Neuronal stem cell (in vitro differentiated cells): Measurements from ENCODE around the gene DEAF1.

ENCODE experiments used
- DNase-seq: peaks from one replicate; pipeline ENCODE4 v3.0.0-alpha.2; 2013; ENCODE audit warnings: low spot score
- H2AFZ ChIP-seq: one replicate; pipeline ENCODE4 v1.6.1; 2013; ENCODE audit warnings: mild to moderate bottlenecking, low read length, inconsistent platforms
- H2AK5ac ChIP-seq: 2 replicates; pipeline ENCODE4 v1.6.1; 2013; ENCODE audit warnings: low read depth, mild to moderate bottlenecking, inconsistent platforms, low read length, moderate library complexity, mixed read lengths
- H2BK120ac ChIP-seq: 2 replicates; pipeline ENCODE4 v1.6.1; 2013; ENCODE audit warnings: low read depth, mild to moderate bottlenecking, inconsistent platforms, low read length, moderate library complexity, mixed read lengths
- H2BK12ac ChIP-seq: one replicate; pipeline ENCODE4 v1.6.1; 2013; ENCODE audit warnings: low read length, inconsistent platforms
- H2BK15ac ChIP-seq: 2 replicates; pipeline ENCODE4 v1.6.1; 2013; ENCODE audit warnings: mild to moderate bottlenecking, low read length, inconsistent platforms, mixed read lengths
- H2BK5ac ChIP-seq: one replicate; pipeline ENCODE4 v1.6.1; 2013; ENCODE audit warnings: inconsistent platforms, mild to moderate bottlenecking, low read length, moderate library complexity
- H3K14ac ChIP-seq: one replicate; pipeline ENCODE4 v1.6.1; 2013; ENCODE audit warnings: low read length, inconsistent platforms
- H3K18ac ChIP-seq: 2 replicates; pipeline ENCODE4 v1.6.1; 2013; ENCODE audit warnings: low read length, inconsistent platforms
- H3K23ac ChIP-seq: 2 replicates; pipeline ENCODE4 v1.6.1; 2013; ENCODE audit warnings: low read depth, mild to moderate bottlenecking, mixed read lengths, low read length, inconsistent platforms; ENCODE audit not compliant: poor library complexity
- H3K27ac ChIP-seq: replicated peaks from 3 replicates; pipeline ENCODE4 v1.5.1; 2013; ENCODE audit warnings: low read length, inconsistent platforms
- H3K27me3 ChIP-seq, 3 experiments: 2 replicates each; pipeline ENCODE4 v1.6.1; 2013; ENCODE audit warnings: low read length in 3 of 3, mild to moderate bottlenecking in 2 of 3, inconsistent platforms in 1 of 3, low read depth in 1 of 3, mixed read lengths in 1 of 3, moderate library complexity in 1 of 3; ENCODE audit not compliant: control insufficient read depth in 3 of 3, insufficient read depth in 3 of 3
- H3K36me3 ChIP-seq, 2 donors: replicated peaks in 1 of 2; 2 replicates each; pipeline ENCODE4 v1.6.1; 2013; ENCODE audit warnings: low read length in 2 of 2; ENCODE audit not compliant: control insufficient read depth in 2 of 2, insufficient read depth in 2 of 2
- H3K4ac ChIP-seq: 2 replicates; pipeline ENCODE4 v1.6.1; 2013; ENCODE audit warnings: inconsistent platforms, mild to moderate bottlenecking, low read length, moderate library complexity
- H3K4me1 ChIP-seq, 2 donors: 1 replicate in 1 of 2; 2 replicates in 1 of 2; pipeline ENCODE4 v1.6.1; 2013; ENCODE audit warnings: low read length in 2 of 2, low read depth in 1 of 2; ENCODE audit not compliant: control insufficient read depth in 2 of 2, insufficient read depth in 1 of 2
- H3K4me2 ChIP-seq: one replicate; pipeline ENCODE4 v1.6.1; 2013; ENCODE audit warnings: mild to moderate bottlenecking, low read length, inconsistent platforms; ENCODE audit not compliant: insufficient read depth, poor library complexity, severe bottlenecking
- H3K4me3 ChIP-seq, 2 donors: 2 replicates each; pipeline ENCODE4 v1.5.1; 2013; ENCODE audit warnings: low read length in 2 of 2, mild to moderate bottlenecking in 2 of 2, inconsistent platforms in 1 of 2, moderate library complexity in 1 of 2
- H3K79me1 ChIP-seq: one replicate; pipeline ENCODE4 v1.6.1; 2013; ENCODE audit warnings: low read depth, mild to moderate bottlenecking, inconsistent platforms, low read length, moderate library complexity
- H3K9ac ChIP-seq: one replicate; pipeline ENCODE4 v1.6.1; 2013; ENCODE audit warnings: mild to moderate bottlenecking, low read depth, low read length, inconsistent platforms; ENCODE audit not compliant: poor library complexity
- H3K9me3 ChIP-seq, 2 donors: replicated peaks in 1 of 2; 2 replicates each; pipeline versions ENCODE3 to v1.6.1; 2013; ENCODE audit warnings: low read length in 2 of 2, mild to moderate bottlenecking in 2 of 2, inconsistent platforms in 1 of 2, low read depth in 1 of 2, mixed read lengths in 1 of 2, moderate library complexity in 1 of 2; ENCODE audit not compliant: control insufficient read depth in 2 of 2, insufficient read depth in 1 of 2
- H4K8ac ChIP-seq: one replicate; pipeline ENCODE4 v1.6.1; 2013; ENCODE audit warnings: low read depth, mild to moderate bottlenecking, inconsistent platforms, low read length, moderate library complexity
- H4K91ac ChIP-seq: one replicate; pipeline ENCODE4 v1.6.1; 2013; ENCODE audit warnings: low read length, low read depth, mild to moderate bottlenecking, inconsistent platforms; ENCODE audit not compliant: poor library complexity
- WGBS, 2 donors: extraction: QIAGEN DNeasy Blood & Tissue Kit; methylation state at CpG; one replicate each; pipeline ENCODE4 v1.1.7; 2013; ENCODE audit warnings: missing lambda C conversion rate in 2 of 2, mixed read lengths in 1 of 2; ENCODE audit not compliant: insufficient read length in 2 of 2, insufficient replicate concordance in 1 of 2; ENCODE audit errors: extremely low coverage in 2 of 2; 5-methylcytosine and 5-hydroxymethylcytosine counted together

Gene DEAF1

DNA sequence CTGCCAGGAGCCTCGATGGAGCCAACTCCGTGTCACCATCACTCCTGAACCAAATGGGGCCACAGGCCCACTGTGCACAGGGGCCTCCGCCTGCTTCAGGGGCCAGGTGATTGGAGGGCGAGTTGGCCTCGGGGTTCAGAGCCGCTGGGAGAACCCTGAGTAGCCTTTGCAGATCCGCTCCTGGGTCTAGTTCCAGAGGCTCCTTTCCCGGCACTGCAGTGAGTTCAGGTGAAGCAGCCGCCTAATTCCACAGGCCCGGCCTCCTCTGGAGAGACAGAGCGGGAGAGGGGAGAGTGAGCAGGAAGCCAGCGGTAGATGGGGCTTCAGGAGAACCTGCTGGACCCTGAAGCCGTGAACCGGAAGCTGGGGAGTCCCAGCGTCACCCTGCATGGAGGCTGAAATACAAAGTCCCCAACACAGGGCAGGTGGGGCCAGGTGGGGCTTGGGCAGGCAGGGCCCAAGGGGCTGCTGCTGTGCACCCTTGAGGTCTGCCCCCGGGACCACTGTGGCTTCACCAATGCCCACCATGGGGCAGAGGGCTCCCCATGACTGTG lies 35.4 kb downstream of the DEAF1 start:
- H3K79me1 ChIP-seq, result peaks cover 6% of the 10 kb centered on the region
- H2BK12ac ChIP-seq, result no peak overlapping the region
- WGBS, 2 donors, result no CpG with 5 or more reads among the region's 16 CpGs
- H3K18ac ChIP-seq, result no peak overlapping the region
- peak overlapping the region; percentile 21 for H2AK5ac ChIP-seq
- H2BK120ac ChIP-seq, result peak overlapping the region; percentile 72
- no peak overlapping the region for H2BK15ac ChIP-seq
- no peaks in the 10 kb centered on the region for H3K9me3 ChIP-seq
- peaks cover 14 to 69% of the 10 kb centered on the region in 2 donors for H3K36me3 ChIP-seq
- no peak overlapping the region for H3K27ac ChIP-seq
- H2BK5ac ChIP-seq, result no peak overlapping the region
- no peak overlapping the region for H3K4me2 ChIP-seq
- no peak overlapping the region for H4K8ac ChIP-seq
- no peak overlapping the region for H4K91ac ChIP-seq
- peak overlapping the region in 1 of 2 donors; percentile 31 for H3K4me3 ChIP-seq
- DNase-seq, result no peak
- H3K27me3 ChIP-seq, result no peaks in the 10 kb centered on the region
- H2AFZ ChIP-seq, result no peak overlapping the region
- no peaks in the 10 kb centered on the region for H3K4me1 ChIP-seq
- no peak overlapping the region for H3K23ac ChIP-seq
- H3K4ac ChIP-seq, result no peak overlapping the region
- H3K14ac ChIP-seq, result no peak overlapping the region
- H3K9ac ChIP-seq, result no peak overlapping the region

- Histone ChIP-seq H4K91ac (no peak overlapping the region), H3K9me3 (no peaks in the 10 kb centered on the region), H2BK120ac (no peak overlapping the region), H3K18ac (no peak overlapping the region), H2BK5ac (no peak overlapping the region), H3K36me3 (peaks cover 11 to 71% of the 10 kb centered on the region in 2 donors), H3K4me2 (no peak overlapping the region), H2BK12ac (no peak overlapping the region), H3K79me1 (peaks cover 6% of the 10 kb centered on the region), H3K27me3 (no peaks in the 10 kb centered on the region), H3K4me1 (no peaks in the 10 kb centered on the region), H3K14ac (no peak overlapping the region), H3K4ac (no peak overlapping the region), H4K8ac (no peak overlapping the region), H3K4me3 (peak overlapping the region in 1 of 2 donors; percentile 60), H2BK15ac (no peak overlapping the region), H3K23ac (no peak overlapping the region), H2AK5ac (no peak overlapping the region), H3K9ac (peak overlapping the region; percentile 24), H2AFZ (no peak overlapping the region), H3K27ac (no peak overlapping the region)
- no CpG with 5 or more reads among the region's 14 CpGs for WGBS, 2 donors
- no peak for DNase-seq
These were observed 37.3 kb downstream of the DEAF1 start for GRCh38 chr11:657691-658126.

DNA sequence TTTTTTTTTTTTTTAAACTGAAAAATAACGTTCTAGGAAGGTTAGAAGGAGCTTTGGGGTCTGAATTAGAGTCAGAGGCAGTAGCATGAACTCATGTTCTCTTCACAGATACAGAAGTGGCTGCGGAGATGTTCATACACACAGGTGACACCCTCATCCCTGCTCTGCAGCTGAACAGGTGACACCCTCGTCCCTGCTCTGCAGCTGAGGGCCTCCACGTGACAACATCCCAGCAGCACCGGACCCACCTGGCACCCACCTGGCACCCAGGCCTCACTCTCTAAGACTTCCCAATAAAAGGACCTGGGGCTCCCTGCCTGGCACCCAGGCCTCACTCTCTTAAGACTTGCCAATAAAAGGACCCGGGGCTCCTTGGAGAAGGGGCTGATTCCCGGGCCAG lies 38.2 kb downstream of the DEAF1 start:
- WGBS, 2 donors, result no CpG with 5 or more reads among the region's 7 CpGs
- no peaks in the 10 kb centered on the region for H3K4me1 ChIP-seq
- H4K8ac ChIP-seq, result no peak overlapping the region
- H4K91ac ChIP-seq, result no peak overlapping the region
- peak overlapping the region; percentile 47 for H3K14ac ChIP-seq
- no peak overlapping the region for H2BK5ac ChIP-seq
- no peak overlapping the region for H2AFZ ChIP-seq
- H3K4ac ChIP-seq, result no peak overlapping the region
- no peaks in the 10 kb centered on the region for H3K9me3 ChIP-seq
- no peak overlapping the region for H2AK5ac ChIP-seq
- no peak overlapping the region for H2BK120ac ChIP-seq
- H3K36me3 ChIP-seq, result peaks cover 8 to 70% of the 10 kb centered on the region in 2 donors
- H2BK15ac ChIP-seq, result no peak overlapping the region
- DNase-seq, result no peak
- H3K4me3 ChIP-seq, result no peak overlapping the region
- H3K18ac ChIP-seq, result no peak overlapping the region
- no peak overlapping the region for H3K4me2 ChIP-seq
- no peak overlapping the region for H3K27ac ChIP-seq
- peaks cover 6% of the 10 kb centered on the region for H3K79me1 ChIP-seq
- H3K23ac ChIP-seq, result no peak overlapping the region
- H3K27me3 ChIP-seq, result no peaks in the 10 kb centered on the region
- no peak overlapping the region for H2BK12ac ChIP-seq
- H3K9ac ChIP-seq, result no peak overlapping the region

GRCh38 chr11:656426-656825 lies 38.6 kb downstream of the DEAF1 start:
- Histone ChIP-seq H3K4me3 (no peak overlapping the region), H4K8ac (no peak overlapping the region), H3K9ac (no peak overlapping the region), H3K36me3 (peaks cover 8 to 75% of the 10 kb centered on the region in 2 donors), H3K4me1 (no peaks in the 10 kb centered on the region), H3K23ac (no peak overlapping the region), H3K4me2 (no peak overlapping the region), H3K18ac (no peak overlapping the region), H3K27ac (no peak overlapping the region), H2BK15ac (no peak overlapping the region), H2BK12ac (no peak overlapping the region), H3K9me3 (no peaks in the 10 kb centered on the region), H3K79me1 (peaks cover 6% of the 10 kb centered on the region), H2AK5ac (no peak overlapping the region), H4K91ac (no peak overlapping the region), H2BK5ac (no peak overlapping the region), H3K4ac (no peak overlapping the region), H3K14ac (peak overlapping the region; percentile 8), H2AFZ (no peak overlapping the region), H3K27me3 (no peaks in the 10 kb centered on the region), H2BK120ac (no peak overlapping the region)
- WGBS, 2 donors, result no CpG with 5 or more reads among the region's 14 CpGs
- DNase-seq, result no peak
